Iris pigment epithelial cell (primary cell): Measurements from ENCODE around the gene ATP11B.
"Not testable (repeated sequence)": the region's sequence is repeated elsewhere in the genome, so short reads cannot be mapped to it uniquely, and the experiment has no call there.

Source experiments
- DNase-seq: peaks from one replicate; pipeline ENCODE4 v3.0.0-alpha.2; 2011; ENCODE audit warnings: low read depth

Gene ATP11B

GRCh38 chr3:182795389-182795782, 2.1 kb downstream of the ATP11B start:
- peak; percentile 22 for DNase-seq

GRCh38 chr3:182796310-182796709, 3.0 kb downstream of the ATP11B start:
- DNase-seq: no peak

DNA sequence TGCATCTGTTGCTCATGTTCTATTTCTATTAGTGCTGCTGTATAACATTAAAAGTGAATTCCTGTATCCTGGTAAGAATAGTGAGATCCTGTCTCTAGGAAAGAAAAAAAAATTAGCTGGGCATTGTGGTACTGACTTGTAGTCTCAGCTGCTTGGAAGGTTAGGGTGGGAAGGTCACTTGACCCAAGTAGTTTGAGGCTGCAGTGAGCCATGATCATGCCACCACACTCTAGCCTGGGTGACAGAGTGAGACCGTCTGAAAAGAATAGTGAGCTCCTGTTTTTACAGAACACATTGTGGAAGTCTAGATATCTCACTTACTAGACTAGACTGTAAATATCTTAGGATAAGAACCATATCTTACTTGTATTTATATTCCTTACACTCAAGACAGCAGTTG, 4.6 kb downstream of the ATP11B start:
- DNase-seq: no peak

DNA sequence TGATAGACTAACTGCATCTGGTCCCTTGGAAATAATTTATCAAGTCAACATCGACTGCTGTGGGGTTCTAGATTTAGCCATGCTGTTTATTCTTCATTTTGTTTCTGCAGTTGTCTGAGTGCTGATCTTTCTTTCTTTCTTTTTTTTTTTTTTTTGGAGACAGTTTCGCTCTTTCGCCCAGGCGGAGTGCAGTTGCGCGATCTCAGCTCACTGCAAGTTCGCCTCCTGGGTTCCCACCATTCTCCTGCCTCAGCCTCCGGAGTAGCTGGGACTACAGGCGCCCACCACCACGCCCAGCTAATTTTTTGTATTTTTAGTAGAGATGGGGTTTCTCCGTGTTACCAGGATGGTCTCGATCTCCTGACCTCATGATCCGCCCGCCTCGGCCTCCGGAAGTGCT, 5.8 kb downstream of the ATP11B start:
- not testable (repeated sequence) for DNase-seq

- no peak for DNase-seq
These were observed 7.2 kb downstream of the ATP11B start for GRCh38 chr3:182800508-182800907.

- DNase-seq: no peak
These were observed 9.4 kb downstream of the ATP11B start for GRCh38 chr3:182802413-182803390.

GRCh38 chr3:182803596-182803995, 10.3 kb downstream of the ATP11B start:
- DNase-seq: no peak

GRCh38 chr3:182807061-182807460, 13.8 kb downstream of the ATP11B start:
- no peak for DNase-seq

GRCh38 chr3:182808041-182808770, 14.9 kb downstream of the ATP11B start:
- no peak for DNase-seq

GRCh38 chr3:182809531-182809930, 16.2 kb downstream of the ATP11B start:
- DNase-seq: no peak

- DNase-seq: peak; percentile 56
These were observed 17.4 kb downstream of the ATP11B start for GRCh38 chr3:182810574-182811268.

GRCh38 chr3:182811269-182811596, 17.9 kb downstream of the ATP11B start:
- DNase-seq: no peak

- DNase-seq: no peak
These were observed 18.8 kb downstream of the ATP11B start for GRCh38 chr3:182812123-182812522.

GRCh38 chr3:182814419-182815062, 21.2 kb downstream of the ATP11B start:
- DNase-seq: no peak

DNA sequence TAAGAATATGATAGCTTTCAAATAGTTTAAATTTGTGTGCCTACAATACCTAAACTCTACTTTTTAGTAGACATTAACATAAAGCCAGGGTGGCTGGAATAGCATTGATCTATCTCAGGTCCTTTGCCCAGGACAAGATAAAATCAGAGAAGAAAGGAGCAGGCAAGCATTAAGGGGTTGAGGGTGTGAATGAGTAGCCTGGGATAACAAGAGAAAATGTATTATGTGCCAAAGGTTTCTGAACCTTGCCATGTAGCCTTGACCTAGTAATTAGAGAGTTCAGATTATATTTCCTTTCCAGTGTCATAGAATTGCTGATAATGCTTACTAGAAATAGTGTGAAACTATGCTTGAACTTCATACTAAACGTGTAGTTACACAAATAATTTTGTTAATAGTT, 22.9 kb downstream of the ATP11B start:
- DNase-seq: no peak

- DNase-seq: no peak
These were observed 25.1 kb downstream of the ATP11B start for GRCh38 chr3:182818296-182818978.

DNA sequence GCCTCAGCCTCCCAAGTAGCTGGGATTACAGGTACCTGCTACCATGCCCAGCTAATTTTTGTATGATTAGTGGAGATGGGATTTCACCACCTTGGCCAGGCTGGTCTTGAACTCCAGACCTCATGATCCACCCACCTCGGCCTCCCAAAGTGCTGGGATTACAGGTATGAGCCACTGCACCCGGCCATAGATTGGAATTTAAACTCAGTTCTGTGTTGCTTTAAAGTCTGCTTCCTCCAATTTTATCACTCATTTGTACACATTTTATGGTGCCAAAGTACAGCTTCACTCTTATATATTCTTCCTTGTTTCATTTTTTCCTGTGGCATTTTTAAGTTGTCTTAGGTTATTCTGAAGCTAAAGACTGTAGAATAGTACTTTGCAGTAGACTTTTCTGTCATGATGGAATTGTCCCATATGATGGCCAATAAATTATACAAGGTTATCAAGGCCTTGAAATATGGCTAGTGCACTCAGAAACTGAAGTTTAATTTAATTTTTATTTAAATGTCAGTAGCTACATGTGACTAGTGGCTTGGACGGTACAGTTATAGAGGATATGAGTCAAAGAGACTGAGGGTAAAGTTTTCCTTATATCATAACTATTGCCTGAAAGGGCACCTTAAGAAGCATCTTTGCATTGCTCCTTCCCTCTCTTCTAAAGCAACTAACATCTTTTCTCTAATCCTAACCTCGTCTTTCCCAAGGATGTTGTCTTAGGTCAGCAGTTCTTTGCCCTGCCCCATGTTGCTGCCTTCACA, 28.1 kb downstream of the ATP11B start:
- no peak for DNase-seq

- not testable (repeated sequence) for DNase-seq
These were observed 29.0 kb downstream of the ATP11B start for GRCh38 chr3:182822260-182822659.

DNA sequence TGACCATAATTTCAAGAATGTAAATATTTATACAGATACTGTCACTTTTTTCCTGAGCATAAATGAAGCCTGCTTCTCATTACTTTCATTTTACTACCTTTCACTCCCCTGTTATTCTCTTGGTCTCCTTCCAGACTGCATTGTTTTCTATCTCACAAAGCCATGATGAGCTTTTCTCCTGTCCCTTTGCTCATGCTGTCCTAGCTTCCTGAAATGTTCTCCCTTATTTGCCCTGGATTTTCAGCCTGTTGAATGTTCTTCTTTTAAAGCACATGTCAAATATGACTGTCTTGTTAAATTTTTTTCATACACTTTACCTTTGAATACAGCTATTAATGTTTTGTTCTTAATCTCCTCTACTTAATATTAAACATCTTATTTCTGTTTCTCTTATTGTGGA, 31.7 kb downstream of the ATP11B start:
- DNase-seq: no peak

- no peak for DNase-seq
These were observed 36.6 kb downstream of the ATP11B start for GRCh38 chr3:182829761-182830405.
